ENCODE results near the gene PCDHA10.

Gene PCDHA10

GRCh38 chr5:140883927-140884697 is 28.4 kb downstream of the PCDHA10 start:
- DNase-seq = no peak

DNA sequence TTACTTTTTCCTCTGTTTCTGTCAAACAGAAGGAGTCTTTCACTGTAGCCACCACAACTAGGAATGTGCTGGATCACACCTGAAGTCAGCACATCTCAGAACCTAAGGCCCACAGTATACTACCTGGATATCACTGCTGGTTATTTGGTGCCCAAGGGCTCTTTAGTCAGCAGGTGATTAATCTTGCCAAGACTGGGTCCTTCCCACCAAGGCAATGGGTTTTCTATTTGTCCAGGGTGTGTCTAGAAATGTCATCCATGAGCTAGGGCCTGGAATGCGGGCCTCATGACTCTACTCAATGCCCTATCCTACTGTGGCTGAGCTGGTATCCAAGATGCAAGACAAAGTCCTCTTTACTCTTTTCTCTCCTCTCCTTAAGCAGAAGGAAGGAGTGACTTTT is 60.6 kb downstream of the PCDHA10 start:
- DNase-seq = no peak

All from NCI-H1105 treated with DMSO at 0.1 percent for 48 hours (cell line).